ENCODE data around the gene TUBGCP5. TPM values are rescaled to one million over a fixed set of nuclear protein-coding genes. Genes with fewer than 3 reads are reported as not detected.

The TUBGCP5 gene
- total and polyA plus RNA-seq, 10 of the 15 experiments (the other 5 are each of a cell fraction or from before 2014, with no cell fraction given) = 6.4 to 29.2 (median 20.2) TPM

DNA sequence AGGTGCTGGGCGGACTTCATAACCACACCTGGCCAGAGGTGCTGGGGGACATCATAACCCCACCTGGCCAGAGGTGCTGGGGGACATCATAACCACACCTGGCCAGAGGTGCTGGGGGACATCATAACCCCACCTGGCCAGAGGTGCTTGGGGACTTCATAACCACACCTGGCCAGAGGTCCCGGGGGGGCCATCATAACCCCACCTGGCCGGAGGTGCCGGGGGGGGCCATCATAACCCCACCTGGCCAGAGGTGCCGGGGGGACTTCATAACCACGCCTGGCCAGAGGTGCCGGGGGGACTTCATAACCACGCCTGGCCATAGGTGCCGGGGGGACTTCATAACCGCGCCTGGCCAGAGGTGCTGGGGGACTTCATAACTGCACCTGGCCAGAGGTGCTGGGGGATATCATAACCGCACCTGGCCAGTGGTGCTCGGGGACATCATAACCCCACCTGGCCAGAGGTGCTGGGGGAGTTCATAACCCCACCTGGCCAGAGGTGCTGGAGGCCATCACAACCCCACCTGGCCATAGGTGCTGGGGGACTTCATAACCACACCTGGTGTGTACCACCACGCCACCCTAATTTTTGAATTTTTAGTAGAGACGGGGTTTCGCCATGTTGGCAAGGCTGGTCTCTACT, 10.7 kb upstream of the TUBGCP5 start:
- Histone ChIP-seq H3K4me1 (ENCODE audit: control insufficient read depth, insufficient read depth, low read length) (no peaks in the 10 kb centered on the region), H3K36me3 (ENCODE audit: control insufficient read depth in 2 of 2, insufficient read depth in 2 of 2, low read length in 1 of 2) (no peaks in the 10 kb centered on the region), H2AFZ (ENCODE audit: control insufficient read depth, low read depth, low read length) (no peak overlapping the region), H3K9me3 (replicated peaks; ENCODE audit: control insufficient read depth, insufficient read depth, low read length) (no peaks in the 10 kb centered on the region), H3K9ac (ENCODE audit: control insufficient read depth, insufficient read depth, low read length) (no peak overlapping the region), H3K4me3 (no peak overlapping the region), H3K27ac (ENCODE audit: control insufficient read depth, insufficient read depth) (no peak overlapping the region), H3K27me3 (replicated peaks in 1 of 2; ENCODE audit: control insufficient read depth in 2 of 2, insufficient read depth in 2 of 2, low read length in 1 of 2) (no peaks in the 10 kb centered on the region), H3K4me2 (ENCODE audit: control insufficient read depth, insufficient read depth) (no peak overlapping the region), H3K79me2 (ENCODE audit: control insufficient read depth, insufficient read depth, low read length) (no peaks in the 10 kb centered on the region), H4K20me1 (ENCODE audit: control insufficient read depth, insufficient read depth) (no peaks in the 10 kb centered on the region)
- no peak for ATAC-seq
- TF ChIP-seq MTA2 (IDR thresholded peaks at IDR 0.05; ENCODE audit: low read depth) = no peak
- TF ChIP-seq, protein P1, sequence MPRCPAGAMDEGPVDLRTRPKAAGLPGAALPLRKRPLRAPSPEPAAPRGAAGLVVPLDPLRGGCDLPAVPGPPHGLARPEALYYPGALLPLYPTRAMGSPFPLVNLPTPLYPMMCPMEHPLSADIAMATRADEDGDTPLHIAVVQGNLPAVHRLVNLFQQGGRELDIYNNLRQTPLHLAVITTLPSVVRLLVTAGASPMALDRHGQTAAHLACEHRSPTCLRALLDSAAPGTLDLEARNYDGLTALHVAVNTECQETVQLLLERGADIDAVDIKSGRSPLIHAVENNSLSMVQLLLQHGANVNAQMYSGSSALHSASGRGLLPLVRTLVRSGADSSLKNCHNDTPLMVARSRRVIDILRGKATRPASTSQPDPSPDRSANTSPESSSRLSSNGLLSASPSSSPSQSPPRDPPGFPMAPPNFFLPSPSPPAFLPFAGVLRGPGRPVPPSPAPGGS (IDR thresholded peaks at IDR 0.05; ENCODE audit: borderline replicate concordance, insufficient read depth, low read depth, low read length, poor library complexity, severe bottlenecking) = no peak
- no peak for TF ChIP-seq MYB (IDR thresholded peaks at IDR 0.05; ENCODE audit: borderline replicate concordance, low read depth, low read length)
- TF ChIP-seq TARDBP (IDR thresholded peaks at IDR 0.05; ENCODE audit: borderline replicate concordance) = no peak
- no peak for TF ChIP-seq ZNF207 (IDR thresholded peaks at IDR 0.05; ENCODE audit: borderline replicate concordance)
- no peak for TF ChIP-seq NR2C2 (IDR thresholded peaks at IDR 0.05; ENCODE audit: borderline replicate concordance, control insufficient read depth, insufficient read length, low read depth)
- TF ChIP-seq GATAD2B (conservative IDR thresholded peaks at IDR 0.05; ENCODE audit: low read depth) = no peak
- TF ChIP-seq EZH2 (IDR thresholded peaks at IDR 0.05; ENCODE audit: borderline replicate concordance, control insufficient read depth, low read depth, low read length) = no peak
- TF ChIP-seq SIN3A (IDR thresholded peaks at IDR 0.05; ENCODE audit: low read depth, low read length) = no peak
- TF ChIP-seq CHD4 (IDR thresholded peaks at IDR 0.05) = no peak
- TF ChIP-seq, protein P2, sequence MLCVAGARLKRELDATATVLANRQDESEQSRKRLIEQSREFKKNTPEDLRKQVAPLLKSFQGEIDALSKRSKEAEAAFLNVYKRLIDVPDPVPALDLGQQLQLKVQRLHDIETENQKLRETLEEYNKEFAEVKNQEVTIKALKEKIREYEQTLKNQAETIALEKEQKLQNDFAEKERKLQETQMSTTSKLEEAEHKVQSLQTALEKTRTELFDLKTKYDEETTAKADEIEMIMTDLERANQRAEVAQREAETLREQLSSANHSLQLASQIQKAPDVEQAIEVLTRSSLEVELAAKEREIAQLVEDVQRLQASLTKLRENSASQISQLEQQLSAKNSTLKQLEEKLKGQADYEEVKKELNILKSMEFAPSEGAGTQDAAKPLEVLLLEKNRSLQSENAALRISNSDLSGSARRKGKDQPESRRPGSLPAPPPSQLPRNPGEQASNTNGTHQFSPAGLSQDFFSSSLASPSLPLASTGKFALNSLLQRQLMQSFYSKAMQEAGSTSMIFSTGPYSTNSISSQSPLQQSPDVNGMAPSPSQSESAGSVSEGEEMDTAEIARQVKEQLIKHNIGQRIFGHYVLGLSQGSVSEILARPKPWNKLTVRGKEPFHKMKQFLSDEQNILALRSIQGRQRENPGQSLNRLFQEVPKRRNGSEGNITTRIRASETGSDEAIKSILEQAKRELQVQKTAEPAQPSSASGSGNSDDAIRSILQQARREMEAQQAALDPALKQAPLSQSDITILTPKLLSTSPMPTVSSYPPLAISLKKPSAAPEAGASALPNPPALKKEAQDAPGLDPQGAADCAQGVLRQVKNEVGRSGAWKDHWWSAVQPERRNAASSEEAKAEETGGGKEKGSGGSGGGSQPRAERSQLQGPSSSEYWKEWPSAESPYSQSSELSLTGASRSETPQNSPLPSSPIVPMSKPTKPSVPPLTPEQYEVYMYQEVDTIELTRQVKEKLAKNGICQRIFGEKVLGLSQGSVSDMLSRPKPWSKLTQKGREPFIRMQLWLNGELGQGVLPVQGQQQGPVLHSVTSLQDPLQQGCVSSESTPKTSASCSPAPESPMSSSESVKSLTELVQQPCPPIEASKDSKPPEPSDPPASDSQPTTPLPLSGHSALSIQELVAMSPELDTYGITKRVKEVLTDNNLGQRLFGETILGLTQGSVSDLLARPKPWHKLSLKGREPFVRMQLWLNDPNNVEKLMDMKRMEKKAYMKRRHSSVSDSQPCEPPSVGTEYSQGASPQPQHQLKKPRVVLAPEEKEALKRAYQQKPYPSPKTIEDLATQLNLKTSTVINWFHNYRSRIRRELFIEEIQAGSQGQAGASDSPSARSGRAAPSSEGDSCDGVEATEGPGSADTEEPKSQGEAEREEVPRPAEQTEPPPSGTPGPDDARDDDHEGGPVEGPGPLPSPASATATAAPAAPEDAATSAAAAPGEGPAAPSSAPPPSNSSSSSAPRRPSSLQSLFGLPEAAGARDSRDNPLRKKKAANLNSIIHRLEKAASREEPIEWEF (IDR thresholded peaks at IDR 0.05; ENCODE audit: insufficient replicate concordance, low read depth, low read length) = no peak
- TF ChIP-seq NFYA (IDR thresholded peaks at IDR 0.05; ENCODE audit: borderline replicate concordance, low read depth, low read length) = no peak
- TF ChIP-seq, protein P3, sequence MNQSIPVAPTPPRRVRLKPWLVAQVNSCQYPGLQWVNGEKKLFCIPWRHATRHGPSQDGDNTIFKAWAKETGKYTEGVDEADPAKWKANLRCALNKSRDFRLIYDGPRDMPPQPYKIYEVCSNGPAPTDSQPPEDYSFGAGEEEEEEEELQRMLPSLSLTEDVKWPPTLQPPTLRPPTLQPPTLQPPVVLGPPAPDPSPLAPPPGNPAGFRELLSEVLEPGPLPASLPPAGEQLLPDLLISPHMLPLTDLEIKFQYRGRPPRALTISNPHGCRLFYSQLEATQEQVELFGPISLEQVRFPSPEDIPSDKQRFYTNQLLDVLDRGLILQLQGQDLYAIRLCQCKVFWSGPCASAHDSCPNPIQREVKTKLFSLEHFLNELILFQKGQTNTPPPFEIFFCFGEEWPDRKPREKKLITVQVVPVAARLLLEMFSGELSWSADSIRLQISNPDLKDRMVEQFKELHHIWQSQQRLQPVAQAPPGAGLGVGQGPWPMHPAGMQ (IDR thresholded peaks at IDR 0.05; ENCODE audit: borderline replicate concordance) = no peak
- no peak for TF ChIP-seq SRF (IDR thresholded peaks at IDR 0.05; ENCODE audit: low read depth in 2 of 2, low read length in 2 of 2)
- intact Hi-C loops (cut with micrococcal nuclease; ENCODE audit: unreplicated experiment) (no loop called here), in situ Hi-C loops (cut with MboI) (no loop called here)
- ChIA-PET SMC1A (ENCODE audit: uncharacterized antibody, unreplicated experiment) (no interaction called here), POLR2A (no interaction called here), CTCF (no interaction called here), RAD21 (ENCODE audit: unreplicated experiment) (no interaction called here)
- 85% methylated on average over 14 of the region's 16 CpGs for WGBS (ENCODE audit: insufficient coverage, insufficient replicate concordance, low lambda C conversion rate, missing lambda C conversion rate)
- DNase-seq (ENCODE audit: low read depth, low spot score) = no peak
- no TSS peak for BruUV-seq (replicated peaks)
- no peak for FAIRE-seq
